ENCODE results near the gene NOPCHAP1.
"Not testable (repeated sequence)": the region's sequence is repeated elsewhere in the genome, so short reads cannot be mapped to it uniquely, and the experiment has no call there.

NOPCHAP1 gene

GRCh38 chr12:104971306-104971705 lies 14.8 kb upstream of the NOPCHAP1 start:
- no peak for DNase-seq
- no peaks in the 10 kb centered on the region for H3K9me3 ChIP-seq
- no peak overlapping the region for H3K4me3 ChIP-seq (ENCODE audit: low read depth, low read length)
- no peaks in the 10 kb centered on the region for H3K4me1 ChIP-seq
- TF ChIP-seq CTCF (IDR thresholded peaks at IDR 0.05; ENCODE audit: low read depth, low read length): no peak
- H3K27me3 ChIP-seq: no peaks in the 10 kb centered on the region
- H3K36me3 ChIP-seq: no peaks in the 10 kb centered on the region

GRCh38 chr12:104973250-104973649 lies 12.9 kb upstream of the NOPCHAP1 start:
- Histone ChIP-seq H3K27me3 (no peaks in the 10 kb centered on the region), H3K4me3 (ENCODE audit: low read depth, low read length) (no peak overlapping the region), H3K36me3 (no peaks in the 10 kb centered on the region), H3K4me1 (no peaks in the 10 kb centered on the region), H3K9me3 (no peaks in the 10 kb centered on the region)
- DNase-seq: no peak
- no peak for TF ChIP-seq CTCF (IDR thresholded peaks at IDR 0.05; ENCODE audit: low read depth, low read length)

- Histone ChIP-seq H3K36me3 (no peaks in the 10 kb centered on the region), H3K27me3 (no peaks in the 10 kb centered on the region), H3K4me1 (no peaks in the 10 kb centered on the region), H3K9me3 (no peaks in the 10 kb centered on the region), H3K4me3 (ENCODE audit: low read depth, low read length) (no peak overlapping the region)
- no peak for DNase-seq
- TF ChIP-seq CTCF (IDR thresholded peaks at IDR 0.05; ENCODE audit: low read depth, low read length): no peak
Measured at GRCh38 chr12:104974626-104975290, 11.4 kb upstream of the NOPCHAP1 start.

GRCh38 chr12:104975587-104976343 lies 10.4 kb upstream of the NOPCHAP1 start:
- TF ChIP-seq CTCF (IDR thresholded peaks at IDR 0.05; ENCODE audit: low read depth, low read length): no peak
- no peak for DNase-seq
- no peak overlapping the region for H3K4me3 ChIP-seq (ENCODE audit: low read depth, low read length)
- H3K27me3 ChIP-seq: no peaks in the 10 kb centered on the region
- no peaks in the 10 kb centered on the region for H3K4me1 ChIP-seq
- no peaks in the 10 kb centered on the region for H3K36me3 ChIP-seq
- no peaks in the 10 kb centered on the region for H3K9me3 ChIP-seq

GRCh38 chr12:104976703-104977102 lies 9.4 kb upstream of the NOPCHAP1 start:
- DNase-seq: no peak
- H3K4me1 ChIP-seq: no peaks in the 10 kb centered on the region
- TF ChIP-seq CTCF (IDR thresholded peaks at IDR 0.05; ENCODE audit: low read depth, low read length): no peak
- no peaks in the 10 kb centered on the region for H3K27me3 ChIP-seq
- no peaks in the 10 kb centered on the region for H3K9me3 ChIP-seq
- no peaks in the 10 kb centered on the region for H3K36me3 ChIP-seq
- no peak overlapping the region for H3K4me3 ChIP-seq (ENCODE audit: low read depth, low read length)

- not testable (repeated sequence) for DNase-seq
Measured at GRCh38 chr12:104977688-104978087, 8.4 kb upstream of the NOPCHAP1 start.

More at GRCh38 chr12:104977688-104978087, 8.4 kb upstream of the NOPCHAP1 start:
- not testable (repeated sequence) for H3K36me3 ChIP-seq; H3K4me1 ChIP-seq; H3K27me3 ChIP-seq; H3K4me3 ChIP-seq (ENCODE audit: low read depth, low read length); H3K9me3 ChIP-seq

All from BE2C (cell line).